Peyer's patch (tissue), 4 donors: Measurements from ENCODE around the gene MTFP1.

ENCODE experiments used
- POLR2A ChIP-seq, 2 donors: fragments of 450-650 bp; IDR thresholded peaks; one replicate each; pipeline ENCODE4 v1.5.1; 2017; ENCODE audit warnings: antibody characterized with exemption in 2 of 2, mild to moderate bottlenecking in 2 of 2, moderate library complexity in 2 of 2
- TF ChIP-seq, protein P1 (sequence below), 6 experiments: fragments of 450-650 bp in 4 of 6; fragments of 200-600 bp in 2 of 6; sonication (generic) in 1 of 6; IDR thresholded peaks; one replicate each; pipeline ENCODE4 v1.5.1; 2017 to 2019; ENCODE audit warnings: antibody characterized with exemption in 6 of 6, mild to moderate bottlenecking in 3 of 6, moderate library complexity in 1 of 6

DNA sequence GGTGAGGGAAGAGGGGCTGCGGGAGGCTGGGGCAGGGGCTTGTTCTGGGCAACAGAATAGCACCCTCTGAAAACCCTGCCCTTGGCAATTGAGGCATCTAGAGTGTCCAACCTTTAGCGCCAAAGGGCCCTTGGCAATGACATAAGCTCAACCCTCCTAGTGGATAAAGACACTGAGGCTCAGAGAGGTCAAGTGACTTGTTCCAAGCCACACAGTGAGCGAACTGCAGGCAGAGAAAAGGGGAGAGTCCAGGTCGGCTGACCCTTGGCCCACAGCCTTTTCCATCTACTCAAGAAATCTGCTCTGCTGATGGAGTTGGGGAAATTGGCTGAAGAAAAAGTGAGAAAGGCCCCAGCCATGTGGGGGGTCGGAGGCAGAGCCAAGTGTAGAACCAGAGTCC, 25.9 kb upstream of the MTFP1 start:
- no peak for TF ChIP-seq POLR2A (IDR thresholded peaks at IDR 0.05)
- TF ChIP-seq, protein P1, sequence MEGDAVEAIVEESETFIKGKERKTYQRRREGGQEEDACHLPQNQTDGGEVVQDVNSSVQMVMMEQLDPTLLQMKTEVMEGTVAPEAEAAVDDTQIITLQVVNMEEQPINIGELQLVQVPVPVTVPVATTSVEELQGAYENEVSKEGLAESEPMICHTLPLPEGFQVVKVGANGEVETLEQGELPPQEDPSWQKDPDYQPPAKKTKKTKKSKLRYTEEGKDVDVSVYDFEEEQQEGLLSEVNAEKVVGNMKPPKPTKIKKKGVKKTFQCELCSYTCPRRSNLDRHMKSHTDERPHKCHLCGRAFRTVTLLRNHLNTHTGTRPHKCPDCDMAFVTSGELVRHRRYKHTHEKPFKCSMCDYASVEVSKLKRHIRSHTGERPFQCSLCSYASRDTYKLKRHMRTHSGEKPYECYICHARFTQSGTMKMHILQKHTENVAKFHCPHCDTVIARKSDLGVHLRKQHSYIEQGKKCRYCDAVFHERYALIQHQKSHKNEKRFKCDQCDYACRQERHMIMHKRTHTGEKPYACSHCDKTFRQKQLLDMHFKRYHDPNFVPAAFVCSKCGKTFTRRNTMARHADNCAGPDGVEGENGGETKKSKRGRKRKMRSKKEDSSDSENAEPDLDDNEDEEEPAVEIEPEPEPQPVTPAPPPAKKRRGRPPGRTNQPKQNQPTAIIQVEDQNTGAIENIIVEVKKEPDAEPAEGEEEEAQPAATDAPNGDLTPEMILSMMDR (IDR thresholded peaks at IDR 0.05): no peak
